IMR-90 (cell line): Measurements from ENCODE around the gene SNRNP200. TPM values are rescaled to one million over a fixed set of nuclear protein-coding genes. Genes with fewer than 3 reads are reported as not detected.

ENCODE experiments used
- ATAC-seq: fragments of 200-7000 bp; cut with Tn5 transposase; 2 replicates; pipeline ENCODE4 v1.9.1; 2020; ENCODE audit warnings: low read depth, mild to moderate bottlenecking, moderate library complexity
- BruUV-seq: library from RNA; stranded (reverse); fragments of 400-500 nt; replicated peaks from 2 replicates; lab custom pipeline; 2021; lab: Mats Ljungman, UMichigan
- CTCF ChIA-PET: fragments of 300-600 bp; formaldehyde crosslinking; extraction: SDS; loops from one replicate; lab custom pipeline; 2021; ENCODE audit warnings: antibody characterized with exemption; lab: Yijun Ruan, JAX
- POLR2A ChIA-PET: fragments of 300-600 bp; sonication (Branson Sonifier 250); formaldehyde crosslinking; loops from one replicate; lab custom pipeline; 2022; ENCODE audit warnings: antibody characterized with exemption; ENCODE audit not compliant: unreplicated experiment; lab: Charles Lee
- DNase-seq: peaks from one replicate; pipeline ENCODE4 v3.0.0; 2013
- H2AFZ ChIP-seq: replicated peaks from 2 replicates; pipeline ENCODE3; 2013; ENCODE audit warnings: low read length, mild to moderate bottlenecking; ENCODE audit not compliant: poor library complexity
- H2AK5ac ChIP-seq: 2 replicates; pipeline ENCODE4 v1.6.1; 2013; ENCODE audit warnings: low read depth, low read length, inconsistent platforms
- H2AK9ac ChIP-seq: replicated peaks from 2 replicates; pipeline ENCODE3; 2013; ENCODE audit warnings: mild to moderate bottlenecking, low read depth, low read length, moderate library complexity; ENCODE audit not compliant: poor library complexity
- H2BK120ac ChIP-seq: 2 replicates; pipeline ENCODE4 v1.6.1; 2013; ENCODE audit warnings: low read depth, low read length, inconsistent platforms
- H2BK15ac ChIP-seq: 3 replicates; pipeline ENCODE4 v1.6.1; 2013; ENCODE audit warnings: low read depth, low read length, inconsistent platforms
- H2BK20ac ChIP-seq: 2 replicates; pipeline ENCODE4 v1.6.1; 2013; ENCODE audit warnings: low read depth, mild to moderate bottlenecking, inconsistent platforms, low read length, moderate library complexity
- H2BK5ac ChIP-seq: 2 replicates; pipeline ENCODE4 v1.6.1; 2013; ENCODE audit warnings: mild to moderate bottlenecking, low read depth, low read length, inconsistent platforms; ENCODE audit not compliant: poor library complexity, severe bottlenecking
- H3K14ac ChIP-seq: replicated peaks from 2 replicates; pipeline ENCODE4 v1.6.1; 2013; ENCODE audit warnings: low read depth, low read length, inconsistent platforms
- H3K18ac ChIP-seq: 2 replicates; pipeline ENCODE4 v1.6.1; 2013; ENCODE audit warnings: low read depth, low read length, control low read depth
- H3K23ac ChIP-seq: 2 replicates; pipeline ENCODE4 v1.6.1; 2013; ENCODE audit warnings: low read depth, low read length, inconsistent platforms
- H3K27ac ChIP-seq: 2 replicates; pipeline ENCODE4 v1.5.1; 2013; ENCODE audit warnings: mild to moderate bottlenecking, control low read depth, low read length; ENCODE audit not compliant: insufficient read depth
- H3K27me3 ChIP-seq: 2 replicates; pipeline ENCODE4 v1.6.1; 2013; ENCODE audit warnings: low read length; ENCODE audit not compliant: control insufficient read depth, insufficient read depth
- H3K36me3 ChIP-seq: 2 replicates; pipeline ENCODE4 v1.6.1; 2013; ENCODE audit warnings: low read length, mixed read lengths; ENCODE audit not compliant: control insufficient read depth, insufficient read depth
- H3K4ac ChIP-seq: 2 replicates; pipeline ENCODE4 v1.6.1; 2013; ENCODE audit warnings: low read depth, low read length, inconsistent platforms
- H3K4me1 ChIP-seq: 2 replicates; pipeline ENCODE4 v1.6.1; 2013; ENCODE audit warnings: low read length, mixed read lengths; ENCODE audit not compliant: control insufficient read depth, insufficient read depth
- H3K4me2 ChIP-seq: 2 replicates; pipeline ENCODE4 v1.6.1; 2013; ENCODE audit warnings: low read depth, mild to moderate bottlenecking, control low read depth, low read length, moderate library complexity
- H3K4me3 ChIP-seq: 2 replicates; pipeline ENCODE4 v1.5.1; 2013; ENCODE audit warnings: low read depth, mild to moderate bottlenecking, control low read depth, low read length, moderate library complexity; ENCODE audit not compliant: insufficient read depth
- H3K56ac ChIP-seq: 2 replicates; pipeline ENCODE4 v1.6.1; 2013; ENCODE audit warnings: low read length, inconsistent platforms; ENCODE audit not compliant: insufficient read depth; ENCODE audit errors: extremely low read depth
- H3K79me1 ChIP-seq, 2 experiments: 2 replicates each; pipeline ENCODE4 v1.6.1; 2013; ENCODE audit warnings: low read length in 2 of 2, inconsistent platforms in 1 of 2, low read depth in 1 of 2
- H3K9ac ChIP-seq: 2 replicates; pipeline ENCODE4 v1.6.1; 2013; ENCODE audit warnings: low read depth, low read length, control low read depth
- H3K9me1 ChIP-seq: 2 replicates; pipeline ENCODE4 v1.6.1; 2013; ENCODE audit warnings: low read length, inconsistent platforms; ENCODE audit not compliant: insufficient read depth
- H3K9me3 ChIP-seq: 2 replicates; pipeline ENCODE4 v1.6.1; 2013; ENCODE audit warnings: low read length; ENCODE audit not compliant: control insufficient read depth, insufficient read depth
- H4K20me1 ChIP-seq: 2 replicates; pipeline ENCODE4 v1.6.1; 2013; ENCODE audit warnings: low read length, inconsistent platforms; ENCODE audit not compliant: insufficient read depth
- H4K5ac ChIP-seq: 2 replicates; pipeline ENCODE4 v1.6.1; 2013; ENCODE audit warnings: mild to moderate bottlenecking, low read depth, low read length, control low read depth
- H4K8ac ChIP-seq, 2 experiments: 2 replicates each; pipeline ENCODE4 v1.6.1; 2013; ENCODE audit warnings: low read depth in 2 of 2, low read length in 2 of 2, control low read depth in 1 of 2, inconsistent platforms in 1 of 2
- H4K91ac ChIP-seq: 2 replicates; pipeline ENCODE4 v1.6.1; 2013; ENCODE audit warnings: low read depth, low read length, inconsistent platforms; ENCODE audit not compliant: insufficient read depth
- MXI1 ChIP-seq: IDR thresholded peaks from 2 replicates; pipeline ENCODE4 v1.6.1; 2012; ENCODE audit warnings: low read depth, mild to moderate bottlenecking, low read length, moderate library complexity, borderline replicate concordance
- NFE2L2 ChIP-seq: fragments of 150-350 bp; IDR thresholded peaks from 2 replicates; pipeline ENCODE4 v1.6.1; 2016; ENCODE audit warnings: low read depth, mild to moderate bottlenecking, low read length
- POLR2A ChIP-seq: IDR thresholded peaks from 2 replicates; pipeline ENCODE4 v1.6.1; 2012; ENCODE audit warnings: mild to moderate bottlenecking, low read depth, low read length
- WGBS, 2 experiments: methylation state at CpG; one replicate each; pipeline versions ENCODE4 v1.1.5 to v1.1.7; 2013; ENCODE audit warnings: missing lambda C conversion rate in 2 of 2; ENCODE audit not compliant: insufficient read length in 1 of 2; ENCODE audit errors: extremely low coverage in 2 of 2; 5-methylcytosine and 5-hydroxymethylcytosine counted together
- dilution Hi-C: fragments of 300-500 bp; cut with HindIII; formaldehyde crosslinking; loops from one replicate; pipeline ENCODE4 v1.14.3; 2018; ENCODE audit warnings: low sequenced_read_pairs; ENCODE audit not compliant: unreplicated experiment
- in situ Hi-C: fragments of 300-500 bp; cut with MboI; formaldehyde crosslinking; loops from 3 replicates; pipeline ENCODE4 v1.14.3; 2019; ENCODE audit warnings: low sequenced_read_pairs, inconsistent platforms, mixed read lengths
- intact Hi-C: fragments of 100-400 bp; cut with micrococcal nuclease; formaldehyde crosslinking; loops from 2 replicates; pipeline ENCODE4 v1.10.0; 2022
- polyA plus RNA-seq, 3 experiments: library from polyadenylated mRNA; depleted of rRNA; stranded (reverse); fragments of >200 nt; gene quantifications; 2 replicates each; pipeline ENCODE4 v1.2.3, GENCODE V29; 2012; ENCODE audit warnings: low replicate concordance in 1 of 3
- total RNA-seq: library from RNA; depleted of rRNA; stranded (reverse); fragments of >200 nt; gene quantifications from 2 replicates; pipeline ENCODE4 v1.2.3, GENCODE V29; 2012

SNRNP200 gene
- total and polyA plus RNA-seq, 2 of the 4 experiments (the other 2 are of a cell fraction) = 44.1 to 108 TPM

GRCh38 chr2:96344011-96344410, 38.7 kb upstream of the SNRNP200 start:
- Histone ChIP-seq H2BK120ac (no peak overlapping the region), H2BK20ac (no peak overlapping the region), H3K18ac (no peak overlapping the region), H3K14ac (no peak overlapping the region), H3K27me3 (no peaks in the 10 kb centered on the region), H3K27ac (no peak overlapping the region), H2BK5ac (no peak overlapping the region), H2BK15ac (no peak overlapping the region), H4K5ac (no peak overlapping the region), H3K9me1 (peaks cover 24% of the 10 kb centered on the region), H2AFZ (no peak overlapping the region), H3K4me2 (no peak overlapping the region), H3K36me3 (peaks cover 4% of the 10 kb centered on the region), H3K4me3 (no peak overlapping the region), H3K79me1 (peaks cover 9 to 55% of the 10 kb centered on the region in 2 experiments), H3K56ac (no peak overlapping the region), H3K9me3 (no peaks in the 10 kb centered on the region), H3K4ac (no peak overlapping the region), H2AK5ac (no peak overlapping the region), H3K23ac (no peak overlapping the region), H3K9ac (no peak overlapping the region), H2AK9ac (no peak overlapping the region), H3K4me1 (peaks cover 8% of the 10 kb centered on the region), H4K8ac (no peak overlapping the region), H4K91ac (no peak overlapping the region), H4K20me1 (no peaks in the 10 kb centered on the region)
- ChIA-PET CTCF (no interaction called here), POLR2A (no interaction called here)
- TF ChIP-seq POLR2A (no peak), MXI1 (no peak), NFE2L2 (no peak)
- no TSS peak for BruUV-seq
- peak; percentile 50; the same call in 1 of the 2 replicates for ATAC-seq
- intact Hi-C loops = no loop called here
- dilution Hi-C loops = no loop called here
- in situ Hi-C loops = no loop called here
- no CpG with 5 or more reads among the region's 5 CpGs for WGBS, 2 experiments
- DNase-seq = peak; percentile 73
